ENCODE measurements around the gene KRTCAP3. TPM values are rescaled to one million over a fixed set of nuclear protein-coding genes. Genes with fewer than 3 reads are reported as not detected.

KRTCAP3 gene
- polyA plus RNA-seq, 1 donor from 2014 or later, result 2.3 TPM

DNA sequence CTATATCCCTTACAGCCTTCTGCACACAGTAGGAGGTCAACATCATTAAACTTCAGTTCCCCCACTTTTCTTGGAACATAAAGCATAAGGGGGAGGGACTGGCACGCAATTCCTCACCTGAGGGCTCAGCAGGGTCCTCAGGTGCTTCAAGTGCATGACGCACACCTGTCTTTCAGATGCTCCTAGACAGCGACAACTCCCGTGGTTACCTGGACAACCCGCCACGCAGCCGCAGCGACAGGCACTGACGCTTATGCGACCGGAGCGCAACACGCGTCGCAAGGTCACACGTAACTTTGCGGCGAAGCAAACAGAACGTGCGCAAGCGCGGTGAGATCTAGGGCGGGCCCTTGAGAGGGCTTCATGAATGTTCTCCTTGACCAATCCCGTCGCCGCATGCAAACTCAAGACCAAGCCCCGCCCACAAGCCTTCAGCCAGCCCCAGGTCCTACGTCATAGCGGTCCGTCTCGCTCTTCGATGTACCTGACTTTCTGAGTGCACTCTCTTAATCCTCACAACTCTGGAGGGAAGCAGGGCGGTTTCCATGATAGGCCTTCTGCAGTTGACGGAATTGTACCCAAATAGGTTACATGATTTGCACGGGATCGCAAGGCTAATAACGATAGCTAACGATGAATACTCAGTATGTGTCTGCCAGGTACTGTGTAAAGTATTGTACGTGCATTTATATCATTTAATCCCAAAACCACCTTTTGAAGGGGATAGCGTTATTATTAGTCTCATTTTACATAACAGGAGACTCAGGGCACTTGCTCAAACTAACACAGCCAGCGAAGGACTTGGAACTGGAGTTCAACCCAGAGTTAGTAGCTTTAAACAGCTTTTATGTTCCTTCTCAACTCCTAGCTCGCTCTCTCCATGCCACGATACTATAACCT is 47.6 kb downstream of the KRTCAP3 start, which contains the start of gene IFT172:
TSS of gene IFT172 (minus strand) at position 246 of the 900 bp plus-strand sequence. CDS start at position 156, 90 bp downstream.
- Histone ChIP-seq H3K27me3 (ENCODE audit: insufficient read depth, low read depth, low read length) (no peaks in the 10 kb centered on the region), H4K20me1 (ENCODE audit: insufficient read depth) (no peaks in the 10 kb centered on the region), H3K27ac (ENCODE audit: low read length) (peak within 1 kb of the TSS; percentile 82), H3K4me3 (ENCODE audit: low read length) (peak within 1 kb of the TSS; percentile 73), H3K9me2 (ENCODE audit: insufficient read depth, low read length) (no peaks in the 10 kb centered on the region), H2AFZ (ENCODE audit: low read depth, low read length) (peak within 1 kb of the TSS; percentile 52), H3K9me3 (ENCODE audit: low read length) (no peaks in the 10 kb centered on the region), H3K9ac (ENCODE audit: low read length) (peak within 1 kb of the TSS; percentile 67), H3K4me2 (ENCODE audit: low read length) (peak within 1 kb of the TSS; percentile 72), H3K79me2 (replicated peaks; ENCODE audit: insufficient read depth, low read length) (no peaks in the 10 kb centered on the region), H3F3A (ENCODE audit: insufficient read depth, low read length, poor library complexity, severe bottlenecking) (no peaks in the 10 kb centered on the region), H3K36me3 (ENCODE audit: insufficient read depth, low read length) (no peaks in the 10 kb centered on the region)
- no peak for TF ChIP-seq RAD21 (conservative IDR thresholded peaks at IDR 0.05)
- TF ChIP-seq TAF1 (IDR thresholded peaks at IDR 0.05; ENCODE audit: low read depth), result no peak
- TF ChIP-seq EZH2 (IDR thresholded peaks at IDR 0.05; ENCODE audit: borderline replicate concordance, insufficient read depth, low read length, poor library complexity, severe bottlenecking), result no peak
- TF ChIP-seq EP300 (conservative IDR thresholded peaks at IDR 0.05; ENCODE audit: poor library complexity, severe bottlenecking), result peak; percentile 93
- peak; percentile 97 for TF ChIP-seq MXI1 (conservative IDR thresholded peaks at IDR 0.05; ENCODE audit: poor library complexity, severe bottlenecking)
- TF ChIP-seq POLR2AphosphoS5 (IDR thresholded peaks at IDR 0.05), result peak; percentile 76
- TF ChIP-seq SMC3 (conservative IDR thresholded peaks at IDR 0.05; ENCODE audit: poor library complexity), result peak; percentile 40
- TF ChIP-seq, protein P1, sequence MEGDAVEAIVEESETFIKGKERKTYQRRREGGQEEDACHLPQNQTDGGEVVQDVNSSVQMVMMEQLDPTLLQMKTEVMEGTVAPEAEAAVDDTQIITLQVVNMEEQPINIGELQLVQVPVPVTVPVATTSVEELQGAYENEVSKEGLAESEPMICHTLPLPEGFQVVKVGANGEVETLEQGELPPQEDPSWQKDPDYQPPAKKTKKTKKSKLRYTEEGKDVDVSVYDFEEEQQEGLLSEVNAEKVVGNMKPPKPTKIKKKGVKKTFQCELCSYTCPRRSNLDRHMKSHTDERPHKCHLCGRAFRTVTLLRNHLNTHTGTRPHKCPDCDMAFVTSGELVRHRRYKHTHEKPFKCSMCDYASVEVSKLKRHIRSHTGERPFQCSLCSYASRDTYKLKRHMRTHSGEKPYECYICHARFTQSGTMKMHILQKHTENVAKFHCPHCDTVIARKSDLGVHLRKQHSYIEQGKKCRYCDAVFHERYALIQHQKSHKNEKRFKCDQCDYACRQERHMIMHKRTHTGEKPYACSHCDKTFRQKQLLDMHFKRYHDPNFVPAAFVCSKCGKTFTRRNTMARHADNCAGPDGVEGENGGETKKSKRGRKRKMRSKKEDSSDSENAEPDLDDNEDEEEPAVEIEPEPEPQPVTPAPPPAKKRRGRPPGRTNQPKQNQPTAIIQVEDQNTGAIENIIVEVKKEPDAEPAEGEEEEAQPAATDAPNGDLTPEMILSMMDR (IDR thresholded peaks at IDR 0.05; ENCODE audit: poor library complexity, severe bottlenecking), result no peak
- TF ChIP-seq, protein P2, sequence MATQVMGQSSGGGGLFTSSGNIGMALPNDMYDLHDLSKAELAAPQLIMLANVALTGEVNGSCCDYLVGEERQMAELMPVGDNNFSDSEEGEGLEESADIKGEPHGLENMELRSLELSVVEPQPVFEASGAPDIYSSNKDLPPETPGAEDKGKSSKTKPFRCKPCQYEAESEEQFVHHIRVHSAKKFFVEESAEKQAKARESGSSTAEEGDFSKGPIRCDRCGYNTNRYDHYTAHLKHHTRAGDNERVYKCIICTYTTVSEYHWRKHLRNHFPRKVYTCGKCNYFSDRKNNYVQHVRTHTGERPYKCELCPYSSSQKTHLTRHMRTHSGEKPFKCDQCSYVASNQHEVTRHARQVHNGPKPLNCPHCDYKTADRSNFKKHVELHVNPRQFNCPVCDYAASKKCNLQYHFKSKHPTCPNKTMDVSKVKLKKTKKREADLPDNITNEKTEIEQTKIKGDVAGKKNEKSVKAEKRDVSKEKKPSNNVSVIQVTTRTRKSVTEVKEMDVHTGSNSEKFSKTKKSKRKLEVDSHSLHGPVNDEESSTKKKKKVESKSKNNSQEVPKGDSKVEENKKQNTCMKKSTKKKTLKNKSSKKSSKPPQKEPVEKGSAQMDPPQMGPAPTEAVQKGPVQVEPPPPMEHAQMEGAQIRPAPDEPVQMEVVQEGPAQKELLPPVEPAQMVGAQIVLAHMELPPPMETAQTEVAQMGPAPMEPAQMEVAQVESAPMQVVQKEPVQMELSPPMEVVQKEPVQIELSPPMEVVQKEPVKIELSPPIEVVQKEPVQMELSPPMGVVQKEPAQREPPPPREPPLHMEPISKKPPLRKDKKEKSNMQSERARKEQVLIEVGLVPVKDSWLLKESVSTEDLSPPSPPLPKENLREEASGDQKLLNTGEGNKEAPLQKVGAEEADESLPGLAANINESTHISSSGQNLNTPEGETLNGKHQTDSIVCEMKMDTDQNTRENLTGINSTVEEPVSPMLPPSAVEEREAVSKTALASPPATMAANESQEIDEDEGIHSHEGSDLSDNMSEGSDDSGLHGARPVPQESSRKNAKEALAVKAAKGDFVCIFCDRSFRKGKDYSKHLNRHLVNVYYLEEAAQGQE (IDR thresholded peaks at IDR 0.05; ENCODE audit: borderline replicate concordance), result peak; percentile 55

DNA sequence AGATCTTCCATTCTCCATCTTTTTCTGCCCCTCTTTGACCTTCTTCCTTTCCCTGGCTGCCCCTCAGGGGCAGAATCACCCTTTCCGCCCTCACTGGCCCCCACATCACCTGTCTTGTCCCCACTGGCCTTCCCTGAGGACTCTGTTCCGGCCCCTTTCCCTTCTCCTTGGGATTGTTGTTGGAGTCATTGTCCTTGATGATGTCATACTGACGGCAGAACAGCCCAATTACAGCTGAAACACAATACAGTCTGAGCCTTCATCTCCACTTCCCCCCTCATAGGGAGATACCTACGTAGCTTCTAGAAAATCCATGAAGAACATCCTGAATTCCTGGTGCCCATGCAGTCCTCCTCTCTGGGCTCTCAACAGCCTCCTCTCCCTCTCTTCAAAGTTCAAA is 50.4 kb downstream of the KRTCAP3 start:
- Histone ChIP-seq H3F3A (ENCODE audit: insufficient read depth, low read length, poor library complexity, severe bottlenecking) (no peaks in the 10 kb centered on the region), H3K4me3 (ENCODE audit: low read length) (no peak overlapping the region), H3K27me3 (ENCODE audit: insufficient read depth, low read depth, low read length) (peaks cover 4% of the 10 kb centered on the region), H2AFZ (ENCODE audit: low read depth, low read length) (no peak overlapping the region), H3K9me3 (ENCODE audit: low read length) (no peaks in the 10 kb centered on the region), H3K9me2 (ENCODE audit: insufficient read depth, low read length) (no peaks in the 10 kb centered on the region), H4K20me1 (ENCODE audit: insufficient read depth) (no peaks in the 10 kb centered on the region), H3K27ac (ENCODE audit: low read length) (no peak overlapping the region), H3K4me2 (ENCODE audit: low read length) (no peak overlapping the region), H3K9ac (ENCODE audit: low read length) (no peak overlapping the region), H3K36me3 (ENCODE audit: insufficient read depth, low read length) (no peaks in the 10 kb centered on the region), H3K79me2 (replicated peaks; ENCODE audit: insufficient read depth, low read length) (no peaks in the 10 kb centered on the region)
- TF ChIP-seq EP300 (conservative IDR thresholded peaks at IDR 0.05; ENCODE audit: poor library complexity, severe bottlenecking) (no peak), EZH2 (IDR thresholded peaks at IDR 0.05; ENCODE audit: borderline replicate concordance, insufficient read depth, low read length, poor library complexity, severe bottlenecking) (no peak), TAF1 (IDR thresholded peaks at IDR 0.05; ENCODE audit: low read depth) (no peak), SMC3 (conservative IDR thresholded peaks at IDR 0.05; ENCODE audit: poor library complexity) (no peak), POLR2AphosphoS5 (IDR thresholded peaks at IDR 0.05) (no peak), RAD21 (conservative IDR thresholded peaks at IDR 0.05) (no peak), MXI1 (conservative IDR thresholded peaks at IDR 0.05; ENCODE audit: poor library complexity, severe bottlenecking) (no peak)
- TF ChIP-seq, protein P1 (IDR thresholded peaks at IDR 0.05; ENCODE audit: poor library complexity, severe bottlenecking), result no peak
- TF ChIP-seq, protein P2 (IDR thresholded peaks at IDR 0.05; ENCODE audit: borderline replicate concordance), result no peak
